ENCODE measurements around the gene DGCR6. TPM values are rescaled to one million over a fixed set of nuclear protein-coding genes. Genes with fewer than 3 reads are reported as not detected.
"Not testable (repeated sequence)": the region's sequence is repeated elsewhere in the genome, so short reads cannot be mapped to it uniquely, and the experiment has no call there.

DGCR6 gene
- total RNA-seq, 4 donors from 2014 or later: 0.84 to 12.8 (median 3.7) TPM

DNA sequence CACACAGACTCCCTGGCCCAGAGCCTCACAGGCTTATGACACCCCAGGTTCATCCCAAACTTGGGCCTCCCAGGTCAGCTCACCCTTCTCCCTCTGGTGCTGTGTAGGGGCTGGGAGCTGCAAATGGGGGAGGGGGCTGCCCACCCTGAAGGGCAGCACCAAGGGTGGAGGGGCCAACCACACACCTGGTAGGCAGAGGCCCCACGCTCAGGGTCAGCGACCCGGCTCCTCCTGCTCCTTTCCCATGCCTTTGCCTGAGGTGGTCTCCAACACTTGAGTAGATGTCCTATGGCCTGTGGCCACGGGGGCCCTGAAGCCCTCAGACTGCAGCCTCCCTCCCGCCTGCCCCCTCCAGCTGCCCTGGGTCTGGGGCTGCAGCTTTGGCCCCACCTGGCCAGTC is 3.4 kb downstream of the DGCR6 start:
- TF ChIP-seq, protein P1, sequence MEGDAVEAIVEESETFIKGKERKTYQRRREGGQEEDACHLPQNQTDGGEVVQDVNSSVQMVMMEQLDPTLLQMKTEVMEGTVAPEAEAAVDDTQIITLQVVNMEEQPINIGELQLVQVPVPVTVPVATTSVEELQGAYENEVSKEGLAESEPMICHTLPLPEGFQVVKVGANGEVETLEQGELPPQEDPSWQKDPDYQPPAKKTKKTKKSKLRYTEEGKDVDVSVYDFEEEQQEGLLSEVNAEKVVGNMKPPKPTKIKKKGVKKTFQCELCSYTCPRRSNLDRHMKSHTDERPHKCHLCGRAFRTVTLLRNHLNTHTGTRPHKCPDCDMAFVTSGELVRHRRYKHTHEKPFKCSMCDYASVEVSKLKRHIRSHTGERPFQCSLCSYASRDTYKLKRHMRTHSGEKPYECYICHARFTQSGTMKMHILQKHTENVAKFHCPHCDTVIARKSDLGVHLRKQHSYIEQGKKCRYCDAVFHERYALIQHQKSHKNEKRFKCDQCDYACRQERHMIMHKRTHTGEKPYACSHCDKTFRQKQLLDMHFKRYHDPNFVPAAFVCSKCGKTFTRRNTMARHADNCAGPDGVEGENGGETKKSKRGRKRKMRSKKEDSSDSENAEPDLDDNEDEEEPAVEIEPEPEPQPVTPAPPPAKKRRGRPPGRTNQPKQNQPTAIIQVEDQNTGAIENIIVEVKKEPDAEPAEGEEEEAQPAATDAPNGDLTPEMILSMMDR (IDR thresholded peaks at IDR 0.05): no peak
- no peak for DNase-seq (ENCODE audit: low spot score)
- ATAC-seq (ENCODE audit: low FRiP score): no peak

DNA sequence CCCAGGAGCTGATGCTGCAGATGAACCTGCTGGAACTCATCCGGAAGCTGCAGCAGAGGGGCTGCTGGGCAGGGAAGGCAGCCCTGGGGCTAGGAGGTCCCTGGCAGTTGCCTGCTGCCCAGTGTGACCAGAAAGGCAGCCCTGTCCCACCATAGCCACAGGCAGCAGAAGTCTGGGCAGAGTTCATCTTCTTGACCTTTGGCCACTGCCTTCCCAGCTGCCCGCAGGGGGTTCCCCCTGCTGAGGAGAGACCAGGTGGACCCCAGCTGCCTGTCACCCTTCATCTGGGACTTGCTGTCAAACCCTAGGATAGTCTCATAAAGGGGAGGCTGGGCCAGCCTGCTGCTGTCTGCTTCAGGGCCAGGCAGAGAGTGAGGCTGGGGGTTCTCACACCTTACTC is 5.4 kb downstream of the DGCR6 start:
- not testable (repeated sequence) for DNase-seq (ENCODE audit: low spot score)

DNA sequence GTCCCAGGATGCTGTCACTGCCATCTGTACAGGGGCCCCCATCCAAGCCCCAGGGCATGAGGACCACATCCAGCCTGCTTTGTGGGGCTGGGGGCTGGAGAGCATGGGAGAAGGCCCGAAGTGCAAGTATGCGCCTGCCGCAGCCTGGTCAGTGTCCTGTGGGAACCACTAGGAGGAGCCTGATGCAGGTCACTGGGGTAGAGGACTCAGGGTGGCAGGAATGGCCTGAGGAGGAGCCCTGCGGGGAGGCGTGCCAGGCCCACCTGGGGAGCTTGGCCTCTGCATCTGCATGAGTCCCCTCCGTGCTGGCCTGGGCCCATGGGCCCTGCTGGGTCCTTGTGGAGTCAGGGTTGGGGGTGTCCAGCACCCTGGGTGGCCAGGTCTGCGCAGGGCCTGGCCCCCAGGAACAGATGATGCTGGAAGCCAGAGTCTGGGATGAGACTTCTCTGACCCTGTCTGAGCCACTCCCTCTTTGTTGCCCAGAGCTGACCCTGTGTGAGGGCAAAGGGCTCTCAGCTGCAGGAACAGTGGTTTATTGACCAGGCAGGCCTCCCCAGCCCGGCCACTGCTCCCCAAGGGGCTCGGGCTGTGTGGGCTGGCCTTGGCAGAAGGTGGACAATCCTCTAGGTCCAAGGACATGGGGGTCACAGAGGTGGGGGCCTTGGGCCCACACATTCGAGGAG is 6.3 kb downstream of the DGCR6 start:
- ATAC-seq (ENCODE audit: low FRiP score): not testable (repeated sequence)

More for the DNA sequence above, 5.4 kb downstream of the DGCR6 start:
- not testable (repeated sequence) for ATAC-seq (ENCODE audit: low FRiP score)

DNA sequence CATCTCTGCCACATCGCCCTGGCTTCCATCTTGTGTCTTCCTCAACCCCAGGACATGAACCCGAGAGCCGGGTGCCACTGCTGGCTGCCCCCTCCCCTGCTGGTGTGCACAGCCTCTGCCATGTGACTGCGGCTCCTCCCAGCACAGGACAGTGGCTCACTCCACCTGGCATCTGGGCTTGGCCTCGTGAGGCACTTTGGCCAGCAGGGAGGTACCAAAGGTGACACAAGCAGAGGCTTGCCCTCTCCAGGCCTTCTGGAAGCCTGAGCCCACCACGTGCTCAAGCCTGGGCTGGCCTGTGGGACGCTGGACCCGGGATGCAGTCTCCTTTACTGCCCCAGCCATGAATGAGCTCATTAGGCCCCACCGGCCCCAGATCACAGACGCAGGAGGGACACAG is 8.4 kb downstream of the DGCR6 start:
- ATAC-seq (ENCODE audit: low FRiP score); DNase-seq (ENCODE audit: low spot score): not testable (repeated sequence)

More for the DNA sequence above, 6.3 kb downstream of the DGCR6 start:
- not testable (repeated sequence) for DNase-seq (ENCODE audit: low spot score)

DNA sequence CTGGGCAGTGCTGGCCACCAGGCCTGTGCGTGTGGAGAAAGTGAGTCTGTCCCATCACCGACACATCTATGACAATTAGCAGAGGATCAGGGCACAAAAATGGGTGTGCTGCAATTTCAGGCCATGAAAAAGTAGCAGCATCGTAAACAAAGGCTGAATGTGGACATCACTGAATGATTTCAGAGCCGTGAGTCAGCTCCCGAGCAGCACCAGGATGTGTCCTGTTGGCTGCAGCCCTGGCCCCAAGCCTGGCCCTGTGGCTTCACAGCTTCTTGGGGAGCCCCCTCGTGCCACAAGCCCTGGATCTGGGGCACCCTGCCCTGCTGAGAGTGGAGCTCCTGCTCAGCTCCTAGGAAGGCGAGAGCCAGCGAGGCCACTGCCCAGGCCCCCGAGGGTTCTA is 9.4 kb downstream of the DGCR6 start:
- DNase-seq (ENCODE audit: low spot score); ATAC-seq (ENCODE audit: low FRiP score): not testable (repeated sequence)

DNA sequence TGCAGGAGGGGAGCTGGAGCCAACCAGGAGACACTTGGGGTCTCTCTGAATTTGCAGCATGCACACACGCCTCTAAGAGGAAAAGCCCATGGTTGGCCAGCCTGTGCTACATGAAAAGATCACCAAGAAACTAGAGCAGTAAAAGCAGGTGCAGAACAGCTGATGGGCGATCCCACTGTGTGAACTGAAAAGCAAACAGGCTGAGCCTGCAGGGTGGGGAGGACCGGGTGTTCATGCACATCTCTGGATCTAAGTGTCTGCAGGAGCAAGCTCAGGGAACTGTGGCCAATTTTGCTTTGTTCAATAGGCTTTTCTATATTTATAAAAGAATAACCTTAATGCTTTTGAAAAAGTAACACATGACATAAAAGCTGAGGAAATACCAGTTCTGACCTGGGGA is 11.7 kb downstream of the DGCR6 start:
- not testable (repeated sequence) for ATAC-seq (ENCODE audit: low FRiP score); DNase-seq (ENCODE audit: low spot score)

DNA sequence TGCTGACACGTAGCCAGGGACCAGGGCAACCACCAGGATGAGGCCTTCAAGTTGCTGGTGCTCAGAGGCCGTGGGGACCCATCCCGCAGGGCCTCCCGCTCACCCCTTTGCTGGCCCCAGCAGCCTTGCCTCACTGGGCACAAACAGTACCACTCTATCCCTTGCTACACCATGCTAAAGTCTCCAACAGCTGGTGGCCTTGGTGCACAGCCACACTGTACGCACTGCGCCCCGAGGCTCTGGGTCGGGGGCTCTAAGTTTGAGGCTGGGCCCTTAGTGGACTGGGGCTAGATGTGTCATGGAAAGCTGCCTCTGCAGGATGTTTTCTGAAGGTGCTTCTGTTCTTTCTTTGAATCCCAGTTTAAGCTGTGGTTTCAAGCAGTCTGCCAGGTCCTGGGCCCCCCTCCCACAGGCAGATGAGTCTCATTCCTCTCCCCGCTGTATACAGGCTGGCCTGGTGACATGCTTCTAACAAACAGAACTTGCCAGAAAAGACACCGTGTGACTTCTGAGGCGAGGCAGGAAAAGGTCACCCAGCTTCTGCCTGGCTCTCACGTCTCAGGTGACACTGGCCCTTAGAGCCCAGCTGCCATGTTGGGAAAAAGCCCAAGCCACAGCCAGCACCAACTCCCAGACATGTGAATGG is 14.3 kb downstream of the DGCR6 start:
- DNase-seq (ENCODE audit: low spot score); ATAC-seq (ENCODE audit: low FRiP score): not testable (repeated sequence)

DNA sequence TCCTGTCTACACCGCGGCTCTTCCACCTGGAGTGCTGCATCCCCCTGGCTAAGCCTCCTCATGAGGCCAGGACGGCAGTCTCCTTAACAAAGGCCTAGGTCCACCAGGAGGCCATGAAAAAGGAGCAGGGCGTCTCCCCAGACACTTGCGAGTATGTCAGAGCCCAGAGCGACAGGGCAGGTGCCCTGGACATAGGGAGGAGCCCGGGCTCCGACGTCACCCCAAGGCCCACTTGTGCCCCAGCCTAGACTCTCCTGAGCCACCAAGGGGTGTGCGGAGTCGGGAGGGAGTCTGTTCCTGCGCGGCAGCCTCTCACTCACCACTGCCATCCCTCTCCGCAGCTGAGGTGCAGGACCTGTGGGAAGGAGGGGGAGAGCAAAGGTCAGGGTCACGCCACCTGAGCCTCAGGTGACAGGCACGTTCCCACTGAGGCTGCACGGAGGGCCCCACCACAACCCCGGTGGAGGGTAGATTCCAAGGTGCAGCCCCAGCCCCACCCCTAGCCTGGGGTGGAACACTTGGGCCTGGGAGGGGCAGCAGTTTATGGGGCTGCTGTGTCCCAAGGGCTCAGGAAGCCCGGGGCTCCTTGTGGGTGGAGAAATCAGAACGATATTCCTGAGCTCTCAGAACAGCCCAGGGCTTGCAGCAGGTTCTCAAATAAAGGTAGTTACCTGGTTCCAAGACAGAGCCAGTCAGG is 19.4 kb downstream of the DGCR6 start:
- no peak for ATAC-seq (ENCODE audit: low FRiP score)
- TF ChIP-seq, protein P1 (IDR thresholded peaks at IDR 0.05): no peak
- no peak for DNase-seq (ENCODE audit: low spot score)

DNA sequence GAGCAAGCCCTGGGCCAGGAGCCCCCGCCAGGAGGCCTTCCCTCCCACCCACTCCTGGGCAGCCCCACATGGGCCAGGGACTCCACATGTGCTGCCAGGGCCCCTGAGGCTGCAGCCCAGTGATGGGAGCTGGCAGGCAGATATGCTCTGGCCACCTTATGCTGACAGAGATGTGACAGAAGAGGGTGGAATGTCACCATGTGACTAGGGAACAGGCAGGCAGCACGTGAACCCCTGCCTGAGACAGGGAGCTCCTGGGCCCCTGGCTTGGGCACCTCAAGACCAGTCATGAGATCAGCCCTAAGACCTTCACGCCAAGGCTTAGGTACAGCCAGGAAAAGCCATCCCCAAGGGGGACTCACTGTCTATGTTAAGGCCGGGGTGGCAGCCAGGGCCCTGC is 20.9 kb downstream of the DGCR6 start:
- DNase-seq (ENCODE audit: low spot score) (no peak), ATAC-seq (ENCODE audit: low FRiP score) (no peak)
- TF ChIP-seq, protein P1 (IDR thresholded peaks at IDR 0.05): no peak

DNA sequence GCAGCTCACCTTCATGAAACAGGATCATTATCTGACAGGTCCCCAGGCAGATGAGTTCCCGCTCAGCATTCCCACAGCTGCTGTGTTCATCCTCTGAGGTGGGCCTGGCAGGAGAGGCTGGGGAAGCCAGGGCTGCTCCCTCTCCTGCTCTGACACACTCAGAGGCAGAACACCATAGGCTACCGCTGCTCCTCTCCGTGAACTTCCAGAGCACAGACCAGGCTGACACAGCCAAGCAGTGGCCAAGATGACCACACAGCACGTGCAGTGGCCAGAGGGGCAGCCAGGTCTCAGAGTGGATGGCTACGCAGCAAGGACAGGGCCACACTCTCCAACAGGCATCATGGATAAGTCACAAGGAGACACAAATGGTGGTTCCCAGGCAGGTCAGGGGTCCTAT is 21.5 kb downstream of the DGCR6 start:
- TF ChIP-seq, protein P1 (IDR thresholded peaks at IDR 0.05): no peak
- DNase-seq (ENCODE audit: low spot score) (no peak), ATAC-seq (ENCODE audit: low FRiP score) (no peak)
